ENCODE results near the gene CAPRIN2.

Gene CAPRIN2

GRCh38 chr12:30785630-30786029 lies 30.9 kb upstream of the CAPRIN2 start:
- Histone ChIP-seq H3K4me1 (ENCODE audit: insufficient read depth, low read length) (peaks cover 2% of the 10 kb centered on the region), H3K36me3 (ENCODE audit: insufficient read depth, low read length) (no peaks in the 10 kb centered on the region), H3K4me3 (ENCODE audit: low read length) (no peak overlapping the region), H3K27me3 (ENCODE audit: insufficient read depth, low read length) (no peaks in the 10 kb centered on the region), H3K9me3 (ENCODE audit: low read length) (no peaks in the 10 kb centered on the region), H2AFZ (ENCODE audit: low read depth, low read length) (no peak overlapping the region)

GRCh38 chr12:30784508-30784907 lies 29.8 kb upstream of the CAPRIN2 start:
- H3K4me3 ChIP-seq (ENCODE audit: low read length), result no peak overlapping the region
- no peaks in the 10 kb centered on the region for H3K27me3 ChIP-seq (ENCODE audit: insufficient read depth, low read length)
- H2AFZ ChIP-seq (ENCODE audit: low read depth, low read length), result no peak overlapping the region
- peaks cover 2% of the 10 kb centered on the region for H3K4me1 ChIP-seq (ENCODE audit: insufficient read depth, low read length)
- no peaks in the 10 kb centered on the region for H3K36me3 ChIP-seq (ENCODE audit: insufficient read depth, low read length)
- H3K9me3 ChIP-seq (ENCODE audit: low read length), result peaks cover 3% of the 10 kb centered on the region

DNA sequence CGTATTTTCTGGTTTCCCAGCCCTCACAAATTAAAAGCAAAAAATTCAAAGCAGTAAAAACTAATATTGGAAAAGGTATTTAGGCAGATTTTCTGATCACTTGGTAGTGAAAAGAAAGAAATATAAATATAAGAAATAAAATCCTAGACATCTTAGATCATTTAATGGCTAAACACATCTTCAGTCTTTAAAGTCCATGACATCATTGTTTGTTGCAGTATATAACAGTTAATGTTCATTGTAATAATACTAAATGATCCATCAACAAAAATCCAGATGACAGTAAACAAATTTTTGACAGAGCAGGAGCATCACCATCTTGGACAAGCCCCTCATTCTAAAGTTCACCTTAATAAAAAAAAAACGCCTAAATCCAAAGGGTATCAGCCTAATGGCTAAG lies 29.2 kb upstream of the CAPRIN2 start:
- Histone ChIP-seq H3K27me3 (ENCODE audit: insufficient read depth, low read length) (no peaks in the 10 kb centered on the region), H3K4me1 (ENCODE audit: insufficient read depth, low read length) (peaks cover 2% of the 10 kb centered on the region), H3K36me3 (ENCODE audit: insufficient read depth, low read length) (no peaks in the 10 kb centered on the region), H3K9me3 (ENCODE audit: low read length) (peaks cover 3% of the 10 kb centered on the region), H3K4me3 (ENCODE audit: low read length) (no peak overlapping the region), H2AFZ (ENCODE audit: low read depth, low read length) (no peak overlapping the region)

DNA sequence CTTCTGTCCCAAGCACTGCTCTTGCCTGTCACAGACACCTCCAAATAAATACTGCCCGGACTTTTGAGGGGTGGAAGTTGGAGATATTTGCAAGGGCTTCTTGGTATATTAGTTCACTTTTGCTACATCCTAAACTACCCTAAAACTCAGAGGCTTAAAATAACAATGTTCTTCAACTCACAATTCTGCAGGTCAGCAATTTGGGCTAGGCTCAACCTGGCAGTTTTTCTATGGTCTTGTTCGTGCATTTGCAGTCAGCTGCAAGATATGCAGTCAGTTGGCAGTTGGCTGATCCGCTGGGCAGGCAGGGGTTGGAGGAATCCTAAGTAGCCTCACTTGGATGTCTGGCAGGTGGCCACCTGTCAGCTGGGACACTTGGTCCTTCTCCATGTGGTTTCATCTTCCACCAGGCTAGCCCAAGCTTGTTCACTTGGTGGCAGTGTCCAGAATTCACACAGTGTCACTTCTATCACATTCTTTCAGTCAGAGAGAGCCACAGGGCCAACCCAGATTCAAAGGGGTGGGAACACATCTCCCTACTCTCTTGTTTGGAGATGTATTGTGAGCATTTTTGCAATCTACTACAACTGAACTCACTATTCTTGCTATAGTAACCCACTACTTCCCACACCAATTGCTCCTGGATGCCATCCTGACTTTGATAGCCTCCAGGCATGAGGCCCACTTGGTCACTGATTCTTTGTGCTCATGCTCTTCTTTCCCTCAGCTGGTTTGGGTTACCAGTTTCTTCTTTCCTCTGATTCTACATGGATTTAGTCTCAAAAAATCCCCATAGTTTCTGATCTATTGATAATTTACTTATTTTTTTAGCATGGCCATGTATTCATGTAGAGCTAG lies 27.8 kb upstream of the CAPRIN2 start:
- no peak overlapping the region for H3K4me3 ChIP-seq (ENCODE audit: low read length)
- peaks cover 2% of the 10 kb centered on the region for H3K4me1 ChIP-seq (ENCODE audit: insufficient read depth, low read length)
- no peaks in the 10 kb centered on the region for H3K36me3 ChIP-seq (ENCODE audit: insufficient read depth, low read length)
- H3K9me3 ChIP-seq (ENCODE audit: low read length), result peaks cover 3% of the 10 kb centered on the region
- no peak overlapping the region for H2AFZ ChIP-seq (ENCODE audit: low read depth, low read length)
- H3K27me3 ChIP-seq (ENCODE audit: insufficient read depth, low read length), result no peaks in the 10 kb centered on the region

DNA sequence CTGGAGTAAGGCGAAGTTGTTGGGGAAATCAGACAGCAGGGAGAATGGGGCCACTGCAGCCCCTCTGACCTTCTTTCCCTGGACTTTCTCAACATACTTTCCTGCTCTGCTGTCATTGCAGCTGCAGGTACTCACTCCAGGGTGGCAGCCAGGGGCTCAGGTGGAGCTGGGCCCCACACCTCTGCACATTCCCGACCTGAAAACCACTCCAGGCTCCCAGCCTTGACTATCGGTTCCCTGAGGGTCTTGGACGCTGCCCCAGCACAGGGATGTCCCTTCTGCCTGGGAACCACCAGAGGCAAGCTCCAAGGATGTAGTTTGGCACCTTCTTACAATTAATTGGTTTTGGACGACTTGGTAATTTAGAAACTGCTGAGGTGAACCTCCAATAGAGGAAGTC lies 24.8 kb upstream of the CAPRIN2 start:
- no peaks in the 10 kb centered on the region for H3K4me1 ChIP-seq (ENCODE audit: insufficient read depth, low read length)
- peaks cover 3% of the 10 kb centered on the region for H3K9me3 ChIP-seq (ENCODE audit: low read length)
- H2AFZ ChIP-seq (ENCODE audit: low read depth, low read length), result no peak overlapping the region

GRCh38 chr12:30779178-30779577 lies 24.4 kb upstream of the CAPRIN2 start:
- Histone ChIP-seq H3K27me3 (ENCODE audit: insufficient read depth, low read length) (no peaks in the 10 kb centered on the region), H3K4me1 (ENCODE audit: insufficient read depth, low read length) (no peaks in the 10 kb centered on the region)

More for the DNA sequence above, 24.8 kb upstream of the CAPRIN2 start:
- H3K4me3 ChIP-seq (ENCODE audit: low read length), result no peak overlapping the region
- no peaks in the 10 kb centered on the region for H3K36me3 ChIP-seq (ENCODE audit: insufficient read depth, low read length)
- H3K27me3 ChIP-seq (ENCODE audit: insufficient read depth, low read length), result no peaks in the 10 kb centered on the region

GRCh38 chr12:30774599-30774998 lies 19.8 kb upstream of the CAPRIN2 start:
- Histone ChIP-seq H3K36me3 (ENCODE audit: insufficient read depth, low read length) (no peaks in the 10 kb centered on the region), H3K4me1 (ENCODE audit: insufficient read depth, low read length) (no peaks in the 10 kb centered on the region), H3K27me3 (ENCODE audit: insufficient read depth, low read length) (no peaks in the 10 kb centered on the region), H2AFZ (ENCODE audit: low read depth, low read length) (no peak overlapping the region), H3K9me3 (ENCODE audit: low read length) (no peaks in the 10 kb centered on the region), H3K4me3 (ENCODE audit: low read length) (no peak overlapping the region)

More at GRCh38 chr12:30779178-30779577, 24.4 kb upstream of the CAPRIN2 start:
- Histone ChIP-seq H3K4me3 (ENCODE audit: low read length) (no peak overlapping the region), H2AFZ (ENCODE audit: low read depth, low read length) (no peak overlapping the region), H3K9me3 (ENCODE audit: low read length) (peaks cover 3% of the 10 kb centered on the region), H3K36me3 (ENCODE audit: insufficient read depth, low read length) (no peaks in the 10 kb centered on the region)

DNA sequence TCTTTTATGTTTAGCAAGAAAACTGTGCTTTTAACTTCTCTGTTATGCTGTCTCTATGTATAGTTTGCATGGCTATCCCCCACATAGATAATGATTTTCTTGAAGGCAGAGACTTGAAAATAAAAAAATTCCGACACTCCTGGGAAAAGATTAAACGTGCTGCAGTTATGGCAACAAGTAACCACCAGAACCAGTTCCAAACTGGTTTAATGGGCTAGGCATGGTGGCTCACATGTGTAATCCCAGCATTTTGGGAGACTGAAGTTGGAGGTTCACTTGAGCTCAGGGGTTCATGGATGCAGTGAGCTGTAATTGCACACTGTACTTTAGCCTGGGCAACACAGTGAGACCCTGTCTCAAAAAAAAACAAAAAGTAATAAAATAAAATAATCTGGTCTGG lies 15.1 kb upstream of the CAPRIN2 start:
- H3K36me3 ChIP-seq (ENCODE audit: insufficient read depth, low read length), result no peaks in the 10 kb centered on the region
- no peaks in the 10 kb centered on the region for H3K9me3 ChIP-seq (ENCODE audit: low read length)
- no peaks in the 10 kb centered on the region for H3K27me3 ChIP-seq (ENCODE audit: insufficient read depth, low read length)
- H3K4me1 ChIP-seq (ENCODE audit: insufficient read depth, low read length), result no peaks in the 10 kb centered on the region
- no peak overlapping the region for H3K4me3 ChIP-seq (ENCODE audit: low read length)
- H2AFZ ChIP-seq (ENCODE audit: low read depth, low read length), result no peak overlapping the region

- H3K27me3 ChIP-seq (ENCODE audit: insufficient read depth, low read length), result no peaks in the 10 kb centered on the region
- no peak overlapping the region for H3K4me3 ChIP-seq (ENCODE audit: low read length)
- H2AFZ ChIP-seq (ENCODE audit: low read depth, low read length), result no peak overlapping the region
- no peaks in the 10 kb centered on the region for H3K4me1 ChIP-seq (ENCODE audit: insufficient read depth, low read length)
- H3K36me3 ChIP-seq (ENCODE audit: insufficient read depth, low read length), result no peaks in the 10 kb centered on the region
- no peaks in the 10 kb centered on the region for H3K9me3 ChIP-seq (ENCODE audit: low read length)
Measured at GRCh38 chr12:30764251-30764650, 9.5 kb upstream of the CAPRIN2 start.

DNA sequence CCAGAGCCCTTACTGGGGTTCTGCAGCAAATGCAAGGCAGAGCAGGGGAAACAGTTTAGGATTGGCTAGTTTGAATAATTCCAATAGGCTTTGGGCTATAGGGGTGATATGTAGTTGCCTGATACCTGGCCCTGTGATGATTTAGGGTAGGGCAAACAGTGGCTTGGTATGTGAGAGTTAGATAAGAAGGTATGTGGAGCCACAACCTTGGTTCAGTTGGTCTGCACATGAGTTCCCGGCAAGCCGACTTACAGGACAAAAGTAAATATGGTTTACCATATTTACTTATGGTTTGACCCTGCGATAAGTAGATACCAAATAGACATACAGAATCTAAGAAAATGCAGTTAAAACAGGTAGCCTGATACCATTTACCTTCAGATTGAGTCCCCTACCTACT lies 8.3 kb upstream of the CAPRIN2 start:
- Histone ChIP-seq H3K36me3 (ENCODE audit: insufficient read depth, low read length) (no peaks in the 10 kb centered on the region), H3K27me3 (ENCODE audit: insufficient read depth, low read length) (no peaks in the 10 kb centered on the region), H3K4me3 (ENCODE audit: low read length) (no peak overlapping the region), H3K4me1 (ENCODE audit: insufficient read depth, low read length) (no peaks in the 10 kb centered on the region), H2AFZ (ENCODE audit: low read depth, low read length) (no peak overlapping the region), H3K9me3 (ENCODE audit: low read length) (no peaks in the 10 kb centered on the region)

DNA sequence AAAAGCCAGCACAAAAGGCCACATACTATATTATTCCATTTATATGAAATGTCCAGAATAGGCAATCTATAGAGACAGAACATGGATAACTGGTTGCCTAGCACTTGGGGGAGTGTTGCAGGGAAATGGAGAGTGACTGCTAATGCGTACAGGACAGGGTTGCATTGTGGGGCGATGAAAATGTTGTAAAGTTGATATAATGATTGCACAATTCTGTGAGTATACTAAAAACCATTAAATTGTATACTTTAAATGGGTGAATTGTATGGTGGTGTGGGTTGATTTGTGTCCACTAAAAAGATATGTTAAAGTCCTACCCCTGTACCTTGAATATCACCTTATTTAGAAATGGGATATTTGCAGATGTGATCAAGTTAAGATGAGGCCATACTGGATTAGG lies 7.0 kb upstream of the CAPRIN2 start:
- Histone ChIP-seq H3K9me3 (ENCODE audit: low read length) (no peaks in the 10 kb centered on the region), H3K27me3 (ENCODE audit: insufficient read depth, low read length) (no peaks in the 10 kb centered on the region), H3K4me3 (ENCODE audit: low read length) (no peak overlapping the region), H2AFZ (ENCODE audit: low read depth, low read length) (no peak overlapping the region), H3K4me1 (ENCODE audit: insufficient read depth, low read length) (no peaks in the 10 kb centered on the region), H3K36me3 (ENCODE audit: insufficient read depth, low read length) (no peaks in the 10 kb centered on the region)

DNA sequence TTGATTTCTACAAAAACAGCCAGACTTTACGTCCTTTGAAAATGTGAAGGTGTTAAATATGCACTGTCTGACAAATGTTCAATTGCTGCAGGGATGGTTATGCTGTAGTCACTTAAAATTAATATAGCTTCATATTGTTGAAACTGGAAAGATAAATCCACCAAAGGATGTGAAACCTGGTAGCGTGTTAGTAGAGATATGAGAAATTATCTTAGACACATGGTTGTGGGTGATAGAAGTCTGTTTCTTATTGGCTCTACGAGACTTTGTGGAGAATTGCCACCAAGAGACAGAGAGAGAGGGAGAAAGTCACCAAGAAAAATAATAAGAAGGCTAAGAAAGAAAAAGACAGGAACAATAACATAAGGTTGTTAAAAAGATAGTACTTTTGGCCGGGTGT lies 2.6 kb upstream of the CAPRIN2 start:
- Histone ChIP-seq H3K4me3 (ENCODE audit: low read length) (no peak overlapping the region), H2AFZ (ENCODE audit: low read depth, low read length) (no peak overlapping the region), H3K4me1 (ENCODE audit: insufficient read depth, low read length) (peaks cover 13% of the 10 kb centered on the region), H3K36me3 (ENCODE audit: insufficient read depth, low read length) (no peaks in the 10 kb centered on the region), H3K9me3 (ENCODE audit: low read length) (no peaks in the 10 kb centered on the region), H3K27me3 (ENCODE audit: insufficient read depth, low read length) (no peaks in the 10 kb centered on the region)

DNA sequence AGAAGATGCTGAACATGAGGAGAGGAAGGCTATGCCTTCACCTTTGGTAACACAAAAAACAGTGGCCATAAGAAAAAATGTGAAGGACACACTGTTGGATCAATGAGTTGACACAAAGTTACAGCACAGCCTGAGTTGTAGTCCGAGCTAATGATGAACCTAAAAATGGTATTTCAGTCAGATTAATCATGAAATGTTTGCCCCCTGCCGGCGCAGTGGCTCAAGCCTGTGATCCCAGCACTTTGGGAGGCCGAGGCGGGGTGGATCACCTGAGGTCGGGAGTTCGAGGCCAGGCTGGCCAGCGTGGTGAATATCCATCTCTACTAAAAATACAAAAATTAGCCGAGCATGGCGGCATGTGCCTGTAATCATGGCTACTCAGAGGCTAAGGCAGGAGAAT lies 1.3 kb upstream of the CAPRIN2 start:
- no peak overlapping the region for H2AFZ ChIP-seq (ENCODE audit: low read depth, low read length)
- peaks cover 13% of the 10 kb centered on the region for H3K4me1 ChIP-seq (ENCODE audit: insufficient read depth, low read length)
- no peak overlapping the region for H3K4me3 ChIP-seq (ENCODE audit: low read length)
- H3K9me3 ChIP-seq (ENCODE audit: low read length), result no peaks in the 10 kb centered on the region
- no peaks in the 10 kb centered on the region for H3K36me3 ChIP-seq (ENCODE audit: insufficient read depth, low read length)
- no peaks in the 10 kb centered on the region for H3K27me3 ChIP-seq (ENCODE audit: insufficient read depth, low read length)

DNA sequence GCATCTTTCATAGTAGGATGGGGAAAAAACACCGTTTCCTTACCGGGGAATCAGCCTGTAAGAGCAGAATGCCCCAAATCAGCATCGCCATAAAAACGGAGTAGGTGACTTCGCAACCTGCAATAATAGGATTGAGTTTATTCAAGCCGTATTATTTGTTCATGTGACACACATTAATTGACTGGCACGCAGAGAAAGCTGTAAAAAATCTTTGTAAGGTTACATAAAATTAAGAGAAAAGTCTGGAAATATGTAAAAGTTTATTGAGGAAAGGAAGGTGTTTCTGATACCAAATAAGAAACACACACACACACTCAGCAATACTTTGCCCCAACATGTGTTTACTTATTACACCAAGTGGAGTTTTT lies 628 bp upstream of the CAPRIN2 start:
- H2AFZ ChIP-seq (ENCODE audit: low read depth, low read length), result peak overlapping the region; percentile 91
- peak overlapping the region; percentile 60 for H3K4me3 ChIP-seq (ENCODE audit: low read length)
- no peaks in the 10 kb centered on the region for H3K9me3 ChIP-seq (ENCODE audit: low read length)

More for the DNA sequence above, 628 bp upstream of the CAPRIN2 start:
- no peaks in the 10 kb centered on the region for H3K27me3 ChIP-seq (ENCODE audit: insufficient read depth, low read length)
- H3K4me1 ChIP-seq (ENCODE audit: insufficient read depth, low read length), result peaks cover 13% of the 10 kb centered on the region
- H3K36me3 ChIP-seq (ENCODE audit: insufficient read depth, low read length), result no peaks in the 10 kb centered on the region
